AG04450 (cell line): ENCODE results near the gene KDSR. TPM values are rescaled to one million over a fixed set of nuclear protein-coding genes. Genes with fewer than 3 reads are reported as not detected.

Source experiments
- CTCF ChIA-PET: fragments of 300-600, 350-600 bp; formaldehyde crosslinking; extraction: SDS; loops from one replicate; lab custom pipeline; 2022; ENCODE audit warnings: antibody characterized with exemption, inconsistent platforms; lab: Charles Lee
- POLR2A ChIA-PET: fragments of 350-600 bp; formaldehyde crosslinking; extraction: SDS; loops from one replicate; lab custom pipeline; 2021; ENCODE audit warnings: antibody characterized with exemption, inconsistent platforms; lab: Yijun Ruan, JAX
- DNase-seq: peaks from one replicate; pipeline ENCODE4 v3.0.0-alpha.2; 2011; ENCODE audit warnings: low read depth, low spot score
- H3K27ac ChIP-seq: one replicate; pipeline ENCODE4 v1.5.1; 2012; ENCODE audit warnings: low read depth, low read length, control low read depth
- H3K27me3 ChIP-seq: one replicate; pipeline ENCODE4 v1.6.0; 2012; ENCODE audit warnings: low read length; ENCODE audit not compliant: control insufficient read depth, insufficient read depth
- H3K4me3 ChIP-seq: 2 replicates; pipeline ENCODE4 v1.5.1; 2011; ENCODE audit warnings: mild to moderate bottlenecking, low read depth, low read length, control low read depth
- H3K9me3 ChIP-seq: 2 replicates; pipeline ENCODE4 v1.5.1; 2012; ENCODE audit warnings: low read length; ENCODE audit not compliant: control insufficient read depth, insufficient read depth
- CTCF ChIP-seq: IDR thresholded peaks from 2 replicates; pipeline ENCODE4 v1.5.1; 2011; ENCODE audit warnings: low read depth, low read length, control low read depth, inconsistent platforms
- polyA plus RNA-seq: library from polyadenylated mRNA; depleted of rRNA; stranded (reverse); fragments of >200 nt; gene quantifications from 2 replicates; pipeline ENCODE4 v1.2.3, GENCODE V29; 2011

Gene KDSR
- polyA plus RNA-seq, 1 experiment, result 39.9 TPM

- ChIA-PET POLR2A (no interaction called here), CTCF (interaction anchor here (1.5 kb wide), 1 partner anchor 65 kb away, joined by 5 read pairs; no protein-coding TSS in a partner anchor)
- Histone ChIP-seq H3K27me3 (no peaks in the 10 kb centered on the region), H3K9me3 (no peaks in the 10 kb centered on the region), H3K27ac (no peak overlapping the region), H3K4me3 (no peak overlapping the region)
- no peak for TF ChIP-seq CTCF
- DNase-seq, result no peak
Measured at GRCh38 chr18:63407734-63408133, 40.7 kb upstream of the KDSR start.

GRCh38 chr18:63405986-63406385 lies 39.0 kb upstream of the KDSR start:
- DNase-seq, result no peak
- POLR2A ChIA-PET, result no interaction called here
- Histone ChIP-seq H3K27ac (no peak overlapping the region), H3K27me3 (no peaks in the 10 kb centered on the region), H3K9me3 (no peaks in the 10 kb centered on the region), H3K4me3 (no peak overlapping the region)
- no peak for TF ChIP-seq CTCF
- CTCF ChIA-PET, result no interaction called here

- POLR2A ChIA-PET, result no interaction called here
- H3K27me3 ChIP-seq, result no peaks in the 10 kb centered on the region
Measured at GRCh38 chr18:63402246-63403162, 35.5 kb upstream of the KDSR start.

GRCh38 chr18:63399300-63399699 lies 32.3 kb upstream of the KDSR start:
- Histone ChIP-seq H3K27ac (no peak overlapping the region), H3K4me3 (no peak overlapping the region), H3K9me3 (no peaks in the 10 kb centered on the region), H3K27me3 (no peaks in the 10 kb centered on the region)
- TF ChIP-seq CTCF, result no peak
- no peak for DNase-seq
- POLR2A ChIA-PET, result no interaction called here
- CTCF ChIA-PET, result no interaction called here

More at GRCh38 chr18:63402246-63403162, 35.5 kb upstream of the KDSR start:
- CTCF ChIA-PET, result no interaction called here
- H3K27ac ChIP-seq, result no peak overlapping the region
- H3K4me3 ChIP-seq, result no peak overlapping the region
- H3K9me3 ChIP-seq, result no peaks in the 10 kb centered on the region
- no peak for DNase-seq
- TF ChIP-seq CTCF, result no peak

- no peaks in the 10 kb centered on the region for H3K27me3 ChIP-seq
- no peak overlapping the region for H3K27ac ChIP-seq
- no peak for DNase-seq
- ChIA-PET CTCF (interaction anchor here (0.7 kb wide), 1 partner anchor 25 kb away, joined by 3 read pairs; the partner anchor contains the start of gene VPS4B), POLR2A (no interaction called here)
- no peaks in the 10 kb centered on the region for H3K9me3 ChIP-seq
- no peak for TF ChIP-seq CTCF
- H3K4me3 ChIP-seq, result no peak overlapping the region
Measured at GRCh38 chr18:63397349-63397748, 30.3 kb upstream of the KDSR start.
